Stimulated activated CD4-positive, alpha-beta T cell treated with anti-CD3 and anti-CD28 coated beads, TNF-alpha, amount 100 ng/mL, for 4 hours (primary cell): ENCODE results near the gene C2orf78.
"Not testable (repeated sequence)": the region's sequence is repeated elsewhere in the genome, so short reads cannot be mapped to it uniquely, and the experiment has no call there.

ENCODE experiments used
- DNase-seq, 3 experiments: peaks; one replicate each; pipeline ENCODE4 v3.0.0-alpha.2; 2020; ENCODE audit warnings: low read depth in 3 of 3

The C2orf78 gene

DNA sequence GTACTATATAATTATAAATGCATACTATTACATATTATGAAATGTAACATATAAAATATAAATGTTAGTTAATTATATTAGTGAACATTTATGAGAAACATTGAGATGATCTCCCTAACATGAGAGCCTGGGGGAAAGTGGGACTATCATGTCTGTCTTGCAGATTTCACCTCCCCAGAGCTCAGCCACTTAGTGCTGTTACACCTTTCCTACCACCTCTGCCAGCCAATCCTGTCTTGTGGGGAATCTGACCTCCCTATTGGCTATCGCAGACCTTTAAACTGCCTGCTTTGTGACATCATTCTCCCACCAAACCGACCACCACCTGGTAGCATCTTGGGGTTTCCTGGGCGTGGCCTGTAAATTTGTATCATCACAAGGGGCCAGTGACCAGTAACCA, at the start of gene C2orf78:
Gene C2orf78 (plus strand): TSS at position 301 of the 400 bp plus-strand sequence. CDS start 127 bp downstream, outside the sequence.
- not testable (repeated sequence) for DNase-seq

- DNase-seq: no peak
These were observed 47.6 kb upstream of the C2orf78 start for GRCh38 chr2:73736378-73736777.

DNA sequence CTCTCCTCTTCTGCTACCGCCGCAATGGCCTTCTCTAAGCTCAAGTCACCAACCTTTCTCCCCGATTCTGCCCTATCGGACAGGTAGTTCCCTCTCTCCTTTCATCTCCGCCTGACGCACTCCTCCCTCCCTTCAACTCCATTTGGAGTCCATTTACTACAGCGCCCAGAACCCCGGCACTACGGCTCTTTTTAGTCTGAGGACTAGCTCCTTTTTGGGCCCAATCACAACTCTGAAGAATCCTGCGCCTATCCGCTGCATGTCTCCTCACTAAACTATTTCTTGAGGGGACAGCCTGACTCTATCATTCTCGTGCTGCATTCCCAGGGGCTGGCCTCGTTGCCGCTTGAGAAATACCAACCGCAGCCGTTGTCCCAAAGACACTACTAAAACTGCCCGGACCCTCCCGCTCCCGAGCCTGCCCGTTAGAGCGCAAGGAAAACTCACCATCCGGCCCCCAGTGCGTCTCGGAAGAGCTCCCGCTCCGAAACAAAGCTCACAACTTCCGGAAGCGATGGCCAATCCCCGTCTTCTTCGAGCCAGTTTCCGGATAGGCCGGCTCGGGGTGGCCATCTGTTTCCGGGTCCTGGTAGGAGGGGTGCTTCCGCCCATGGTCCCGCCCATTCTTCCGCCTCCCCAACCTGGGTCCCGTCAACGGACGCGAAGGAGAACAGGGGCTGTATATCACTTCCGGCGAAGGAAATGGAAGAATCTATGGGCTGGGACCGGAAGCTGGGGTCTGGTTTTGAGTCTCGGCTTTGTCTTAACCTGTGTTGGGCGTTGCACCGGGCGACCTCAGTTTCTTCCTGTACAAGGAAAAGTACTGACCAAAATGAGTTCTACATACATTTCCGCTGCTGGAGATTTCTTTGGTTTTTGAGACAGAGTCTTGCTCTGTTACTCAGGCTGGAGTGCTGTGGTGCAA, 46.9 kb upstream of the C2orf78 start, which contains the start of gene TPRKB:
Gene TPRKB (minus strand): TSS at position 491 of the 925 bp plus-strand sequence. CDS start 2,776 bp downstream, outside the sequence.
- peak; percentile 85 to 88 (median 86) for DNase-seq

DNA sequence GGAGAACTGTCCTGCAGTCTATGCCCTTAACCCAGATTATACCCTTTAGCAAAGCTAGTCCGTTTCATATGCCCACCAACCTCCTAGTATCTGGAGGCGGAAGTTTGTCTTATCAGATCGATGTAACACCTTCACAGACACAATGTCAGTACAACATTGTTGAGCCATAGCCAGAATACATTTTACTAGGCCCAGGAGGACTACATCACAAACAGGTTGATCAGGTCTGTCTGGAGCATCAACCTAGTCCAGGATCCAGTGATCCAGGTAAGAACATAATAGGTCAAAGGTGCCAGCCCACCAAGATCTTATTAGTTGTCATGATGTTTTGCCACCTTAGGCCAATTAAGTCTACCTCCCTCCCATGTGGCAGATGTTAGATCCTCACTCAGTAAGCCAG, 44.9 kb upstream of the C2orf78 start:
- no peak for DNase-seq

DNA sequence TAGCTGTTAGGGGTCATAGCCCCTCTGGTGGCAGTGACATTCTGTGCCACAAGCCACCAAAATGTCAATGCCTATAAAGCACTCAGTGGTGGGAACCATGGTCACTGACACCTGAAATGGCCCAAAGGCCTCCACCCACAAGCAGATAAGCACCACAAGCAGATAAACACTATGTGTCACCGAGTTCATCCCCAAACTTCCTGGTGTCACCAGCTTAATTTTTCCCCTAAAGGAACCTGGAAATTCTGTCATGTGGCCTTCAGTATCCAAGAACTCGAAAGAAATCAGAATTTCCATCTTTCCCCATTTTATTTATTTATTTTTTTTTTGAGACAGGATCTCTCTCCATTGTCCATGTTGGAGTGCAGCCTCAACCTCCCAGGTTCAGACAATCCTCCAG, 43.2 kb upstream of the C2orf78 start:
- DNase-seq: no peak

- DNase-seq: no peak
These were observed 37.7 kb upstream of the C2orf78 start for GRCh38 chr2:73746015-73746876.

DNA sequence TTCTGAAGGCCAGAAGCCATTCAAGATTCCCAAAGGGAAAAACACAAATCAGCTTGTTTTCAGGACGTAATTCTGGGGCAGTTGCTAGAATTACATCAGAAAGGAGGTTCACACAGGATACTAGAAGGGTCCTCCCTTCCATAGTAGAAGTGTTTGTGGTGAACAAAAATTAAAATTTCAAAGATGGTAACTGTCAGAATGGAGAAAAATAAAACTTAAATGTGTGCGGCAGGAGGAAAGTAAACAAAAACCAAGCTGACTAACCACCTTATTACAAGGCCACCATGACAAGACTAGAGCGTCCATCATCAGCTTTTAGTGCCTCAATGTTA, 37.1 kb upstream of the C2orf78 start:
- DNase-seq: no peak

DNA sequence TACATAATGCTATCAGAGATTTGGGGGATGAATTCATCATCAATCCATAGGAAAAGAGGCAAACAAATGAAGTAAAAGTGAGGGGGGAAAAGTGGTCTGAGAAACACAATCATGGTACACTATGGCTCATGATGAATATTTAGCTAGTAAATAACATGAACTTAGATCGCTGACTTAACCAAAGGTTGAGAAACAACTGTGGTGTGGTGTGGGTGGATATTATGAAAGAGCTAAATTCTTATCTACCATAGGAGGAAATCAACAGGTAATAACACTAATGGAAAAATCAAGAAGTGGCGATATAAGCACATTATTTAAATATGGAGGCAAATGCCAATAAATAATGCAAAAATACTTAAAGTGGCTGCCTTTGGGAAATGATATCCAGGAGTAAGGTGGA, 34.7 kb upstream of the C2orf78 start:
- no peak for DNase-seq

DNA sequence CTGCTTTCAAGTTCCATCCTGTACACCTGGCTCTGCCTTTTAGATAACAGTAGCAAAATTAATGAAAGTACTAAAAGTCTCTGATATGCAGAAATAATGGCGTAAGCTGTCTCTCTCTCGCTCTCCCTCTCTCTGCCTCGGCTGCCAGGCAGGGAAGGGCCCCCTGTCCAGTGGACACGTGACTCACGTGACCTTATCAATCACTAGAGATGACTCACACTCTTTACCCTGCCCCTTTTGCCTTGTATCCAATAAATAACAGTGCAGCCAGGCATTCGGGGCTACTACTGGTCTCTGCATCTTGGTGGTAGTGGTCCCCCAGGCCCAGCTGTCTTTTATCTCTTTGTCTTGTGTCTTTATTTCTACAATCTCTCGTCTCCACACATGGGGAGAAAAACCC, 29.7 kb upstream of the C2orf78 start:
- not testable (repeated sequence) for DNase-seq

GRCh38 chr2:73759285-73759764, 24.7 kb upstream of the C2orf78 start:
- no peak for DNase-seq

- no peak for DNase-seq
These were observed 24.1 kb upstream of the C2orf78 start for GRCh38 chr2:73759904-73760303.

DNA sequence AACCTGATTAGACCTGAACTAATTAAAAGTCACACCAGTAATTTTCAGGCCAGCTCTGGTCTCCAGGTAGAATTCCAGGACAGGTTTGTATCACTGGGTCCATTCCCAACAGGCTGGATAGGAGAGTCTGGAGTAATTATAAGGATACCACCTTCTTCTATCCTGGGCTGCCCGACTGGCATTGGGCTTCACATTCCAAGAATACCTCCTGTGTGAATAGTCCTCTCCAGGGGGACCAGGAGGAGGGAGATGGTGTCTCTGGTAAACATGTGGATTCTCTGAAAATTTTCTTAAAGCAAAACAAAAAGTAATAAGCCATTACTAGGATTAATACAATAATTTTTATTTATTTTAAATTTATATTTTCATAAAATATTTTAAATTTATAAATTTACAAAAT, 21.4 kb upstream of the C2orf78 start:
- no peak for DNase-seq

- no peak for DNase-seq
These were observed 19.0 kb upstream of the C2orf78 start for GRCh38 chr2:73764945-73765344.

- no peak for DNase-seq
These were observed 17.6 kb upstream of the C2orf78 start for GRCh38 chr2:73766349-73766748.

DNA sequence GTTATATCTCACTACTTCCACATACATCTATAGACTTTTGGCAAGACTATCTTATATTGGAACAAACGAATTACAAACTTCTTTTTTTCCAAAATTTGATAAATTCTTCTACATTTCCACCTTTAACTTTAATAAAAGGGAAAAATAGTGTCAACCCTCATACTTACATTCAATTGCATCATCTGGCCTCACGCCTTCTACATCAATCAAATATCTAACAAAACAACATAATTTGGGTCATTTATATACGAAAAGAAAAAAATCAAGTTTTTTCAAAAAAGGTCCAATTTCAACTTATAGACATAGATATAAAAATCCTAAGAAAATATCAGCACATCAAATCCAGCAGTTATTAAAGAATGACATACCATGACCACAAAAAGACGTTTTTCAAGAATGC, 17.0 kb upstream of the C2orf78 start:
- DNase-seq: no peak

- DNase-seq: no peak
These were observed 13.3 kb upstream of the C2orf78 start for GRCh38 chr2:73770725-73771124.

GRCh38 chr2:73772819-73773218, 11.2 kb upstream of the C2orf78 start:
- no peak for DNase-seq

- DNase-seq: no peak
These were observed 7.6 kb upstream of the C2orf78 start for GRCh38 chr2:73776381-73776780.

GRCh38 chr2:73776869-73777519, 7.0 kb upstream of the C2orf78 start:
- no peak for DNase-seq

- not testable (repeated sequence) for DNase-seq
These were observed 5.0 kb upstream of the C2orf78 start for GRCh38 chr2:73778867-73779466.

DNA sequence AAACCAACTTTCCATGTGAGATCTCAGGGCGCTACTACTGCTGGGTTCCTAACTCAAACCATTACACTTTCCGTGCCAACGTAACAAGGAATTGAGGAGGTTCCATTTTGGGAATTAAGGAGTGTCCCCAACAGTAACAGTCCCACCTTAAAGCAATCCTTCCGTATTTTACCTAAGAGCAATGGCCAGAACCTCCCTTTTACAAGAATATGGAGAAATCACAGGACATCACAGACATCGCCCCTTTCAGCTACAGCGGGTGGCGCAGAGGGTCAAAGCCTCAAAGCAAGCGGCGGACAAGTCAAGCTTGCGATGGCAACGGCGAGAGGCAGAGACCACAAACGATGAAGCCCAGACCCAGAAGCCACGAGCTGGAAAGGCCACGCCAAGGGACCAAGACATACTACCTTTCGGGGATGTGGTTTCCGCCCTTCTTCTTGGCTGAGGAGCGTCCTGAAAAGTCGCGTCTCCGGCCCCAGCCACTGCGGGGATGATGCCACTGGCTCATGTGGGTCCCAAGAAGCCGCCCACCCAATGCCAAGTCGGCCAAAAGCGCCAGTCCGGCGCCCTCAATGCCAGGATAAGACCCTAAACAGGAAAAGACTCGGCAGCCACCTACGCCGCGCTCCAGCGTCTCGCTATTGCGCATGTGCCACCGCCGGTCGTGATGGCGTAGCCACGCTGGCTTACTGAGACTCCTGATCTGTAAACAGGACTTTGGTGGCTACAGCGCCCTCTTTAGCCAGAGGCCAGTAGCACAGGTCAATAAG, 4.3 kb upstream of the C2orf78 start, which contains the start of gene DUSP11:
Gene DUSP11 (minus strand): TSS at position 637 of the 770 bp plus-strand sequence. CDS start 129 bp downstream, at position 508.
- DNase-seq: peak; percentile 92 to 96 (median 95)
